Ishikawa (cell line): ENCODE measurements around the gene CIAO3.

Experiments used
- CEBPB ChIP-seq: IDR thresholded peaks from 2 replicates; pipeline ENCODE4 v1.6.1; 2012
- CREB1 ChIP-seq: IDR thresholded peaks from 2 replicates; pipeline ENCODE4 v1.6.1; 2012; ENCODE audit warnings: low read depth
- EGR1 ChIP-seq: IDR thresholded peaks from 2 replicates; pipeline ENCODE4 v1.6.1; 2012
- EP300 ChIP-seq: IDR thresholded peaks from 2 replicates; pipeline ENCODE4 v1.6.1; 2012; ENCODE audit warnings: borderline replicate concordance
- FOXM1 ChIP-seq: IDR thresholded peaks from 2 replicates; pipeline ENCODE4 v1.6.1; 2012; ENCODE audit warnings: low read depth, borderline replicate concordance
- MAX ChIP-seq: IDR thresholded peaks from 2 replicates; pipeline ENCODE4 v1.6.1; 2012
- NFIC ChIP-seq: IDR thresholded peaks from 2 replicates; pipeline ENCODE4 v1.6.1; 2012
- RAD21 ChIP-seq: IDR thresholded peaks from 2 replicates; pipeline ENCODE4 v1.6.1; 2012; ENCODE audit warnings: low read depth
- REST ChIP-seq: IDR thresholded peaks from 2 replicates; pipeline ENCODE4 v1.6.1; 2012; ENCODE audit warnings: low read depth, mild to moderate bottlenecking
- TAF1 ChIP-seq: IDR thresholded peaks from 2 replicates; pipeline ENCODE4 v1.6.1; 2012; ENCODE audit warnings: low read depth, mild to moderate bottlenecking
- TCF12 ChIP-seq: IDR thresholded peaks from 2 replicates; pipeline ENCODE4 v1.6.1; 2012; ENCODE audit warnings: low read depth
- TEAD4 ChIP-seq: IDR thresholded peaks from 2 replicates; pipeline ENCODE4 v1.6.1; 2012
- USF1 ChIP-seq: IDR thresholded peaks from 2 replicates; pipeline ENCODE4 v1.6.1; 2012
- YY1 ChIP-seq: IDR thresholded peaks from 2 replicates; pipeline ENCODE4 v1.6.1; 2012; ENCODE audit warnings: low read depth
- ZBTB7A ChIP-seq: IDR thresholded peaks from 2 replicates; pipeline ENCODE4 v1.6.1; 2012; ENCODE audit warnings: low read depth

The CIAO3 gene

GRCh38 chr16:751152-752006 is 10.6 kb upstream of the CIAO3 start:
- TF ChIP-seq USF1: no peak
- no peak for TF ChIP-seq TEAD4
- TF ChIP-seq FOXM1: no peak
- no peak for TF ChIP-seq ZBTB7A
- TF ChIP-seq RAD21: no peak
- no peak for TF ChIP-seq EP300

GRCh38 chr16:750485-750884 is 9.7 kb upstream of the CIAO3 start:
- TF ChIP-seq CREB1: no peak
- no peak for TF ChIP-seq EGR1
- no peak for TF ChIP-seq FOXM1
- TF ChIP-seq EP300: no peak
- no peak for TF ChIP-seq TEAD4

GRCh38 chr16:749010-749409 is 8.2 kb upstream of the CIAO3 start:
- TF ChIP-seq EGR1: no peak

- TF ChIP-seq RAD21 (no peak), USF1 (no peak), TCF12 (no peak), MAX (no peak), CEBPB (no peak)
Observed at GRCh38 chr16:747978-748746, 7.4 kb upstream of the CIAO3 start.

- TF ChIP-seq USF1 (no peak), TAF1 (no peak), TEAD4 (no peak), NFIC (no peak), MAX (no peak), EP300 (no peak), ZBTB7A (no peak), CREB1 (no peak), REST (no peak)
Observed at GRCh38 chr16:746637-747036, 5.8 kb upstream of the CIAO3 start.

GRCh38 chr16:745739-746138 is 4.9 kb upstream of the CIAO3 start:
- TF ChIP-seq NFIC: no peak
- TF ChIP-seq RAD21: peak; percentile 46; the same call in 1 of the 2 replicates

- TF ChIP-seq TAF1 (no peak), MAX (no peak), YY1 (no peak), RAD21 (no peak), REST (no peak), FOXM1 (no peak), EGR1 (no peak), NFIC (no peak), ZBTB7A (no peak), TCF12 (no peak), CEBPB (no peak), EP300 (no peak), CREB1 (no peak), USF1 (no peak)
Observed at GRCh38 chr16:743794-744500, 3.1 kb upstream of the CIAO3 start.
